NCI-H1436 (cell line): ENCODE measurements around the gene CASZ1.

Experiments used
- DNase-seq: peaks from one replicate; lab custom pipeline; 2025; lab: John Stamatoyannopoulos, UW

CASZ1 gene, protein sequence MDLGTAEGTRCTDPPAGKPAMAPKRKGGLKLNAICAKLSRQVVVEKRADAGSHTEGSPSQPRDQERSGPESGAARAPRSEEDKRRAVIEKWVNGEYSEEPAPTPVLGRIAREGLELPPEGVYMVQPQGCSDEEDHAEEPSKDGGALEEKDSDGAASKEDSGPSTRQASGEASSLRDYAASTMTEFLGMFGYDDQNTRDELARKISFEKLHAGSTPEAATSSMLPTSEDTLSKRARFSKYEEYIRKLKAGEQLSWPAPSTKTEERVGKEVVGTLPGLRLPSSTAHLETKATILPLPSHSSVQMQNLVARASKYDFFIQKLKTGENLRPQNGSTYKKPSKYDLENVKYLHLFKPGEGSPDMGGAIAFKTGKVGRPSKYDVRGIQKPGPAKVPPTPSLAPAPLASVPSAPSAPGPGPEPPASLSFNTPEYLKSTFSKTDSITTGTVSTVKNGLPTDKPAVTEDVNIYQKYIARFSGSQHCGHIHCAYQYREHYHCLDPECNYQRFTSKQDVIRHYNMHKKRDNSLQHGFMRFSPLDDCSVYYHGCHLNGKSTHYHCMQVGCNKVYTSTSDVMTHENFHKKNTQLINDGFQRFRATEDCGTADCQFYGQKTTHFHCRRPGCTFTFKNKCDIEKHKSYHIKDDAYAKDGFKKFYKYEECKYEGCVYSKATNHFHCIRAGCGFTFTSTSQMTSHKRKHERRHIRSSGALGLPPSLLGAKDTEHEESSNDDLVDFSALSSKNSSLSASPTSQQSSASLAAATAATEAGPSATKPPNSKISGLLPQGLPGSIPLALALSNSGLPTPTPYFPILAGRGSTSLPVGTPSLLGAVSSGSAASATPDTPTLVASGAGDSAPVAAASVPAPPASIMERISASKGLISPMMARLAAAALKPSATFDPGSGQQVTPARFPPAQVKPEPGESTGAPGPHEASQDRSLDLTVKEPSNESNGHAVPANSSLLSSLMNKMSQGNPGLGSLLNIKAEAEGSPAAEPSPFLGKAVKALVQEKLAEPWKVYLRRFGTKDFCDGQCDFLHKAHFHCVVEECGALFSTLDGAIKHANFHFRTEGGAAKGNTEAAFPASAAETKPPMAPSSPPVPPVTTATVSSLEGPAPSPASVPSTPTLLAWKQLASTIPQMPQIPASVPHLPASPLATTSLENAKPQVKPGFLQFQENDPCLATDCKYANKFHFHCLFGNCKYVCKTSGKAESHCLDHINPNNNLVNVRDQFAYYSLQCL (N-terminal part only)

DNA sequence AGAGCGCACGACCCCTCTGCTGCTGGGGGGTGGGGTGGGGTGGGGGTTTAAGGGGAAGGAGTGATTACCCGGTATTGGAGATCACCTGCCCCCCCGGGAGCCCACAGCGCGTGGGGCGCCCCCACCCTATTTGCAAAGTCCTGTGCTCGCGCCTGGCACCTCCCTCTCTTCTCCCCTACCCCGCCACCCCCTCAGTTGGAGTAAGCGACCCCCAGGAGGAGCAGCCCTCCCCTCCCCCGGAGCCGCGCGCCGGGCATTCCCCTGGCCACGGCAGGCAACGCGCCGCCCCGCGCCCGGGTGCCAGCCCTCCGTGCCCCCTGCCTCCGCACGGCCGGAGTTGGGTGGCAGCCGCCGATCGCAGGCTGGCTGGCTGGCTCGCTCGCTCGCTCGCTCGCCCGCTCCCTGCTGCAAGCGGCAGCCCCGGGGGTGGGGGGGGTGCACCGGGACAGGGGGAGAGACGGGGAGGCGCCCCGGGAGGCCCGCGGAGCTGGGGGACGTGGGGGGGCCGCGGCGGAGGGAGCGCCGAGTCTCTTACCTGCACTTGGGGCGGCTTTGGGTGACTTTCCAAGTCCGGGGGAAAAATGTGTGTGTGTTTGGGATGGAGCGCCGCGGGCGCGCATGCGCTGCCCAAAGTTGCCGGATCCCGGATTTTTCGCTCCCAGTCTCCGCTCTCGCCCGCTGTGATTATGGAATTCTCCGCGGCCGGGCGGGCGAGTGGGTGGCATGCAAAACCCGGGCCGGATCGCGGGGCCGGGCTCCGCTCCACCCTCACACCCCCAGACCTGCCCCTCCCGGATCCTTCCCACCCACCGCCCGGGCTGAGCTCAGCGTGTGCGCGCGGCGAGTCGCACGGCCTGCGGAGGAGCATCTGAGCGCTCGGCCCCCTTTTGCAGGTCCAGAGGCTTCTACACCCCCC is at the start of gene CASZ1:
CASZ1 (minus strand) TSS at position 618 of the 916 bp plus-strand sequence. CDS start 102,757 bp downstream, outside the sequence.
- peak; percentile 90 for DNase-seq

DNA sequence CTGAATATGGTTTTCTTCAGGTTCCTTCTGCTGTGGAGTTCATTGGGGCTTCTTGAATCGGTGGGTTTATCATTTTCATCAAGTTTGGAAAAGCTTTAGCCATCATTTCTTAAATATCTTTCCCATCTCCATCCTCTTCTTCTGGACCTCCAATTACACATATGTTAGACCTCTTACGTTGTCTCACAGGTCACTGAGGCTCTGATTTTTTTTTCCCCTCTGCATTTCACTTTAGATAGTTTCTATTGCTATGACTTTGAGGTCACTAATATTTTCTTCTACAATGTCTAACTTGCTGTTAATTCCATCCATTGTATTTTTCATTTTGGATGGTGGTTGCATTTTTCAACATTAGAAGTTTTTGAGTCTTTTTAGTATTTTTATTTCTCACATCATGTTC is 47.3 kb upstream of the CASZ1 start:
- DNase-seq, result no peak

DNA sequence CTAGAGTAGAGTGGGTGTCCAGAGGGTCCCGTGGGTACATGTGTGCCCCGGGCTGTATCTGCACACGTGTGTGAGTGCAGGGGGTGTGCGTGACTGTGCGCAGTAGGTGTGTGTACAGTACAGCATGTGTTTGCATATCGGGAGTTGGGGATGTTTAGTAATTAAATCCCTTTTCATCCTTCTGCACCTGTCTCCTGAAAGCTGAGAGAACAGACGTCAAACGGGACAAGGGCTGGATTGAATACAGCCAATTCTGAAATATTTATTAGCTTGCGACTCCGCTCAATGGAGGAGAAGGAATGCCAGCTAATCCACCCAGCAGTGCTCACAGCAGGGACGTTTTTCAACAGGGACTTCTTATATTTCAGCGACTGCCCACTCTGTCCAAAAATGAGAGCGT is 44.7 kb upstream of the CASZ1 start:
- no peak for DNase-seq

DNA sequence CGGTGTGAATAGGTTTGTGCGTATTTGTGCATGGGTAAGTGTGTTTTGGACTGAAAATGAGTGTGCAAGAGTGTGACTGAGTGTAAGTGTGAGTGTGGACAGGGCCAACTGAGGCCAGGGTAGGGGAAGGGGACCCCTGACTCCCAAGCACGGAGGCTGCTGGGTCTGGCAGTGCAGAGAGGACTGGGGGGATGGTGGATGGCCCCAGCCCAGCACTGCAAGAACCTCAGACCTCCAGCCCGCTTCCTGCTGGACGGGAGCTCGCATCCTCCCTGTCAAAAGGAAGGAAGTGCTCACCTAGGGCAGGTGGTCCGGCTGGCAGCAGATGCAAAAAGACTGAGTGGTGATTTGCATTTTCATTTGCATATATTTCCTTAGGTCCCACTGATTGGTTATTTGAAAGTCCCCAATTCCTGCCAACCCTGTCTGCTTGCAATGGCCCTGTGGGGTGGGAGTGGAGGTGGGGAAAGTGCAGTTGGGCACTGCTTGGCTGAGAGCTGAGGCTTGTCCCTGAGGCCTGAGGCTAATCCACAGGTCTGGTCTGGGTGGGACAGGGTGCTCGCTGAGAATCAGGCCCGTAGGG is 42.8 kb upstream of the CASZ1 start:
- DNase-seq, result no peak

DNA sequence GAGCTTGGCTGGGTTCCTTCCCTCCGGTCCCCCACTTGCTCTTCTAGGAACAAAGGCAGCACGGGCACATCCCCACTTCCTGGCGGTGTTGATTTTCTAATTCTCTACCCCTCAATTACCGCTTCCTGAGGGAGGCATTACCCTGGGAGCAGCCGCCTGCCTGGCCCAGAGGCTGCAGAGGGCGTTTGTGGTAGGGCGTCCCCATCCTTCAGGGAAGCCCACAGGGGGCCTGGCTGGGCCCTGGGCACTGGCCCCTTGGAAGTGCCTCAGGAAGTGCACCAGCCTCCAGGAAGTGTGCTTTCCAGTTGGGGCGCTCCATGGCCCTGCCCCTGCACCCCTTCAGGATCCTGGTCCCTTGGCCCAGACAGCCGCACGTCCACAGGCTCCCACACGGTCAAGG is 42.1 kb upstream of the CASZ1 start:
- peak; percentile 63 for DNase-seq

DNA sequence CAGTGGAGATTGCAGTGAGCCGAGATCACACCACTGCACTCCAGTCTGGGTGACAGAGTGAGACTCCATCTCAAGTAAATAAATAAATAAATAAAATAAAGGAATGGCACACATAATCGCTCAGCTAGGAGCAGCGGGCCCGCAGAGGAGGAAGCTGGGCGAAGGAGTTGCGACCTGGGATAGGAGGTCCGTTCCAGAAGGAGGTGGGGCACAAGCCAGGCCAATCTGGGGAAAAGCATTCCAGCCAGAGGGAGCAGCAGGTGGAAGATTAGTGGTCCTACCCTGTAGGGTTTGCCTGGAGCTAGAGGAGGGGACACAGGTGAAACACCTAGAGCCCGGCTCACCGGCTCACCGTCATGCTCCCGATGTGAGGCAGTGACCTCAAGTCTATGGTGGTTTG is 40.3 kb upstream of the CASZ1 start:
- no peak for DNase-seq

DNA sequence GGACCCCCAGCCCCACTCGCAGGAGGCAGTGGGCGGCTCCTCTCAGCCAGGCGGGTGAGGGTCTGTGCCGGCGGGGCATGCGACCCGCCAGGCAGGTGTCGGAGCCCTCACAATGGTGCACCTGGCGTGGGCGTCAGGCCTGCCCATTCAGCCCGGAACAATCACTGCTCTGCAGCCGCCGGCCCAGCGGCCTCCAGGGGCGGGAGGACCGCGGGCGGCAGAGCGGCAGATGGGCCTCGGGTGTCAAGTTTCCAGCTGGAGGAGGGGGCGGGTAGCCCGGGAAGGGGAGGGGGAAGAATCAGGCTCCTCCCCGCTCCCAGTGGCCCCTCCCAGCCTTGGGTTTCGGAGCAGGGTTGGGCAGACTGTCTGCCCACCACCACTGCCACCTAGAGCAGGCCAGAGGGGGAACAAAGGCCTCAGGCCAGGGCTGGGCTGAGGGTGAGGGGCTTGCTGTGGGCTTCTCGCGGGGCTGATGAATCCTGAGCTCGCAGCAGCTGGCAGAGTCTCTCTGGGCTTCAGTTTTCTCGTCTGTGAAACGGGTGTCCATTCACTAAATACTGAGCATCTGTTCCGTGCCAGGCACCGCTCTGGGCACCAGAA is 39.5 kb upstream of the CASZ1 start:
- DNase-seq, result peak; percentile 90

DNA sequence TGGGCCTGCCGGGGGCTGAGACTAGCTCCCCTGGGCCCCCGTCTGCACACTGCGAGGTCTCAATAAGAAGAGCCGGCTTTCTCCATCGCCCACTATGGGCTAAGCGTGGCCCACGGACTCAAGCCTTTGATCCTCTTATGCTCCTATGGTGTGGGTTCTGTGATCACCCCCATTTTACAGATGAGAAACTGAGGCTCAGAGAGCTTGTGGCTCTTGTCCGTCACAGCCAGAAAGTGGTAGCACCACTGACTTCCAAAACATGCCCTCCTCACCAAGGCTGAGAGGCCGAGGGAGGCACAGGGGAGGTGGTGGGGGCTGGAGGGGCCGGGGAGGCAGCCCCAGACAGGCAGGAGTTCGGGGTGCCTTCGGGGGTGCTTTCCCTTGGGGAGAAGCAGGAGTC is 39.0 kb upstream of the CASZ1 start:
- no peak for DNase-seq

DNA sequence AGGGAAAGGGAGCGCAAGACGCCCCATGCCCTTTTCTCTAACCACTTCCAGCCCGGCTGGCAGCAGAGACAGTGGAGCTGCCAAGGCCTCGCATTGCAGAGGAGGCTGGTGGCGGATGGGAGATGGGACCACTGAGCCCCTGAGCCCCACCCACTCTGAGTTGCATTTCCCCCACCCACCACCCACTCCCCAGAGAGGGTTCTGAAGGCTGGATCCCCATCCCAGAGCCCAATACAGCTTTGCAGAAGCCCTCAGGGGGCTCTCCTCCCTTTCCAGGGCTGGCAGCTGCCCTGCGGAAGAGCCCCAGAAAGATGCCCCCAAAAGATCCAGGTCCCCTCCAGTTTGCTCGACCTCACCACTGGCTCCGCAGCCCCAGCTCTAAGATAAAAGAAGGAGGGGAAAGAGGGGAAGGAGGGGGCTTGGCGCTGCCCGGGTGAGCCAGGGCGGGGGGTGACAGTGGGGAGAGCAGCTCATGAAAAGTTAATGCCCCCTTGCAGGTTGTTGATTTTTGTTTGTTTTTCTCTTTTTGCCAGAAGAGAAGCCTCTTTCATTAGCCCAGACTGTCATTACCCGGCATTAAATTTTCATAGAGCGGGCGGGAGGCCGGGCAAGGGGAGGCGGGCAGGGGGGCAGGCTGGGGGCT is 38.4 kb upstream of the CASZ1 start:
- DNase-seq, result peak; percentile 59

DNA sequence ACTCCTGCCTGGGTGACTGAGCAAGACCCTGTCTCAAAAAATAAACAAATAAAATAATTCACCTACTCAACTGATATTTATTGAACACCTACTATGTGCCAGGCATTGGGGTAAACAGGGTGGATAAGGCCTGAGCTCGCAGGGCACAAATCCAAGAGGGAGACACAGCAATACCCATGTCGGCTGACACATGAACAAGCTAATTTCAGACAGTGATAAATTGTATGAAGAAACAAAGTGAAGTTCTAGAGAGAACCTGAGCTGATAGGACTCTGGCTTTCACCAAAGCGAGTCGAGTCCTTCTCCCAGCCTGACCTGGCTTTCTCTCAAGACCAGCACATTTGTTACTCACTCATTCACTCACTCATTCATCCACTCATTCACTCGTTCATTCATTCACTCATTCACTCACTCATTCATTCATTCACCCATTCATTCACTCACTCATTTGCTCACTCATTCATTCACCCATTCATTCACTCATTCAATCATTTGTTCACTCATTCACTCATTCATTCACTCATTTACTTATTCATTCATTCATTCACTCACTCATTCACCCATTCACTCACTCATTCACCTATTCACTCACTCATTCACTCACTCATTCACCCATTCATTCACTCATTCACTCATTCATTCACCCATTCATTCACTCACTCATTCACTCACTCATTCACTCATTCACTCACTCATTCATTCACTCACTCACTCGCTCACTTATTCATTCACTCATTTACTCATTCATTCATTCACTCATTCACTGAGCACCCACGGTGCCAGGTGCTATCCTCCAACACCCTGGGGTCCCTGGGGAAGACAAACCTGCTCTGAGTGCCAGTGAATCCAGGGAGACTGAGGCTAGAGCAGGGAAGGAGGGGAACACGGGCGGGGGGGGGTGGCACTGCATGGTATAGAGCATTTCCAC is 37.4 kb upstream of the CASZ1 start:
- no peak for DNase-seq

DNA sequence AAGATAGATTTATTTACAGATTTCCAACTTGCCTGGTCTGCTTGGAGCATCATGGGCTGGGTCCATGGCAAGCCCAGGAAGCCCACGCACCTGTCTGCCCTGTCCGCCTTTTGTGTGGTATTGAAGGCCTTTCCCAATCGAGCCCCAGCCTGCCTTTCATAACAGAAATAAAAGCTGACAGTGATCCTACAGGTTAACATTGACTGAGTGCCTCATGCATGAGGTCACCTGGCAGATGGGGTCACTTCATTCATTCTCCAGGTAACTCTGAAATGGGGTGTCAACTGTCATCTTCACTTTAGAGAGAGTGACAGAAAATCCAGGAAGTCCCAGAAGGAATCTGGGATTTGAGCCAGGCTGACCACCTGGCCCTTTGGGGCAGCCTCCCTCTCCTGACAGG is 36.3 kb upstream of the CASZ1 start:
- DNase-seq, result no peak

DNA sequence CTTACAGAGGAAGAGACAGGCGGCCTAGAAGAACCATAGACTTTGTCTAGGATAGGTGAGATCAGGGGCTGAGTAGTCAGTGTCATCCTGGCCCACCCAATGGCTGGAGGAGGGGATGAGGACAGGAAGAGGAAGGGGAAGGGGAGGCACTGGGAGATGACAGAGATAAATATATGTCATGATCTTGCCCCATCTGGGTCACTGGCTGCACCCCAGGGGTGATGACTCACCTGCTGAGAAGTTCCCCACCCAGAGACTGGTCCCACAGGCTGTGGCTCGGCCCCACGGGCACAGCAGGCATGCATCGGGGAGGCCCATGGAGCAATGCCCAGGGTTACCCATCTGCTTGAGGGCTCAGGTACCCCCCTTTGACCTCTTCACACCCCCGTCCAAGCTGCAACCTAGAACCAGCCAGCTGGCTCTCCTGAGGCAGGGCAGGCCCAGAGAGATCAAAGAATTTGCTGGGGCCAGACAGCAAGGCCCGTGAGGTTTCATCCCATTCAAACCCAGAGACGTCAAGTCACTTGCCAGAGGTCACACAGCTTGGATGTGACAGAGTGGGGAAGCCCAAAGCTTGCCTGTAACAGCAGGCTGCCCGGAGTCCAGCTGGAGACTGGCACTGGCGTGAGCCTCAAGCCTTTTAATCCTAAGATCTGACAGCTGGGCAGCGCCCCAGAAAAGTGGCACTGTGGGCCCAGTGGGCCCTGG is 34.7 kb upstream of the CASZ1 start:
- no peak for DNase-seq

DNA sequence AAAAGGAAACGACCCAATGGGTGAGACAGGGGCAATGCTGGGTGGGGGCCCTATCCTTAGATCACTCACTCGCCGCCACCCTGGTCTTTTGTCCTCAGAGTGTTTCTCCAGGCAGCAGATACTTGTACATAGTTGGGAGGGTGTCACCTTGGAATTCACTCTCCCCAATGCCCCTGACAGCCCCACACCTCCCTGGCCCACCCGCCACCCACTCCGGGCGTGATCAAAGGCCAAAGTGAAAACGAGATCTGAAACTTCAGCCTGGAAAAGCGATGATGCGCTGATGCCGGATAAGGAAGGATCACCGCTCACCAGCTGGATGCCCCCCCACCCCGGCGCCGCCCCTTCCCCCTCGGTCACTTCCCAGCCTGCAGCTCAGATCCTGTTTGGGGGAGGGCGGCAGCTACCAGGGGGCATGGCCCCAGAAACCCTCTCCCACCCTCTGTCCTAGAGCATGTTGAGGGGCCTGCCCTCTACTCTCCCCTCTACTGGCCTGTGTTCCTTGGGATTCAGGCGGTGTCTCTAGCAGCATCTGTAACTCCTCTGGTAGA is 33.6 kb upstream of the CASZ1 start:
- DNase-seq, result no peak

DNA sequence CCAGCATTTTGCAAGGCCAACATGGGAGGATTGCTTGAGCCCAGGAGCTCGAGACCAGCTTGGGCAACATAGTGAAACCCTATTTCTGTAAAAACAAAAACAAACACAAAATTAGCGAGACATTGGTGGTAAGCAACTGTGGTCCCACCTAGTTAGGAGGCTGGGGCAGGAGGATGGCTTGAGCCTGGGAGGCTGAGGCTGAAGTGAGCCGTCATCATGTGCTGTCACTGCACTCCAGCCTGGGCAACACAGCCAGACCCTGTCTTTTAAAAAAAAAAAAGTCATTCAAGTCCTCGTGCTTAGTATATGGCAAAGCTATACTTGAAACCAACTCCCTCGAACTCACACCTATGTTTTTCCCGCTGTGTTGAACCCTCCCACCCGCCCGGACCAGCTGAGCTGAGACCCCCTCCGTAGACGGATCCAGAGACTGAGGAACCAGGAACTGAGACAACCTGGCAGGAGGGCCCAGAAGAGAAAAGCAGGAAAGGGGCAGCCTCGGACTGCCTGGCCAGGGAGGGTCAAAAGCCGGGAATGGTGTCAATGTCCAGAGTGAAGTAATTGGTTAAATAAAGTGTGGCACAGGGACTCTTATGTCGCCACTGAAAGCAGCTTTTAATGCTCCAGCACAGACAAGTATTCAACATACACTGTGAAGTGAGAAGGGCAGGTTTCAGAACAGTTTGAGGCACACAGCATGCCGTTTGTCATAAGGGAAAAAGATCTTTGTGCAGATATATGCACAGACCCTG is 32.8 kb upstream of the CASZ1 start:
- DNase-seq, result no peak

DNA sequence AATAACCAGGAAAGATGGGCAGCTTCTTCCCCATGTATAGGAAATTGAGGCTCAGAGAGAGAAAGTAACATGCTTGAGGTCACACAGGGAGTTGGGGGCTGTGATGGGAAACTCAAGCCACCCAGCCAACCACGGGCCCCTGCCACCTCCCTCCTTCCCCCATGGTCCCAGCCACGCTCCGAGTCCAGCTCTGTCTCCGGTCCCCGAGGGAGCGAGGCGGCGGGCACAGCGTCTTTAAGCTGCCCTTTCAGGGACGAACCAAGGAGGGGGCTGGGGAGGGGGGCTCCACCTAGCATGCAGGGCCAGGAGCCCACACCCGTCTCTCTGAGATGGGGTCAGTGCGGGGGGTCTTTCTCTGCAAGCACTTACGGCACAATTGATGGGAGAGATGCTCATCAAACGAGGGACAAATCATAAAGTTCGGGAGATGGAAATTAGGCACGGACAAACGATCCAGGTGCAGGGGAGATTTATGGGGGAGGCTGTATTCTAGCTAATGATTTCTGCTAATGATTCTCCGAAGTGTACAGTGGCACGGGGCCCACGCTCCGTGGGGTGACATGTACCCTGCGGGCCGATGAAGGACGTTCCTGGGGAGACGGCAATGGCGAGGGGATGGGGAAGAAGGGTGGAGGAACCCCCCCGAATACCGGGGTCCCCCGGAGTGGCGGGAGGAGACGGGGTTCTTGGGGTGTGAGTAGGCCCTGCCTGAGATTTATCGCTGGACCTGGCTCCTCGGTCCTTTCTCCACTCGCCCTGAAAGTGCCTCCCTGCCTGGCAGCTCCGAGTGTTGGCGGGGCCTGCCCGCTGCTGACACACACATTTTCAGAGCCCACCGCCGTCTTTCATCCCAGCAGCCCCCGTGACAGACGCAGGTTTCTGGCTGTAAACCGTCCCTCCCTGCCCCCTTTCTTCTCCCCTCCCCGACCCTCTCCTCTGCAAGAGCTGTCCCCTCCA is 31.2 kb upstream of the CASZ1 start:
- no peak for DNase-seq

DNA sequence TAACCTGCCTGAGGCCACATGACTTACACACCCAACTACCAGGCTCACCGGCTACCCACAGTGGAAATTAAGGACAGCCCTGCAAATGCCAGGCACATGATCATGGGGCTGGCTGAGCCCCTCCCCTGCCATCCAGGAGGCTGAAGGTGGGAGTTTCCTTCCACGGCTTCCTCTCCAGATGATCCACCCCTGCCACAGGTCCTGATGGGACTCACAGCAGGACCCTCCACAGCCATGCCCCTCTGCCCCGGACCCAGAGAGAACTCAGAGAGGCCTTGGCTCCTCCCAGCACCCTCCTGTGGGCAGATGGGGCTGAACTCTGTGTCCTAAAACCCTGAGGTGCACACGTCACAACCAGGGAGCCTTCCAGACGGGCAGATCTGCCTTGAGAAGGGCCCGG is 29.1 kb upstream of the CASZ1 start:
- DNase-seq, result no peak
